PC-3 (cell line): ENCODE results near the gene ST6GALNAC1.

Experiments
- CTCF ChIP-seq: fragments of 300-600 bp; sonication (generic); conservative IDR thresholded peaks from 2 replicates; pipeline ENCODE4 v1.5.1; 2017; ENCODE audit warnings: antibody characterized with exemption, low read depth, mild to moderate bottlenecking, low read length
- EZH2 ChIP-seq: fragments of 300-600 bp; sonication (generic); IDR thresholded peaks from one replicate; pipeline ENCODE4 v1.6.1; 2017; ENCODE audit warnings: antibody characterized with exemption, mild to moderate bottlenecking, low read length; ENCODE audit not compliant: unreplicated experiment

- TF ChIP-seq CTCF (no peak), EZH2 (no peak)
Measured at GRCh38 chr17:76671912-76672262, 28.3 kb upstream of the ST6GALNAC1 start.
